Mesenchymal stem cell (in vitro differentiated cells and primary cell): ENCODE measurements around the gene RPAIN.

Experiments
- DNase-seq: peaks from one replicate; pipeline ENCODE4 v3.0.0-alpha.2; 2013
- H2AFZ ChIP-seq: one replicate; pipeline ENCODE4 v1.6.1; 2013; ENCODE audit warnings: low read depth, mild to moderate bottlenecking, control low read depth, inconsistent platforms, low read length, moderate library complexity
- H2AK5ac ChIP-seq: 2 replicates; pipeline ENCODE4 v1.6.1; 2013; ENCODE audit warnings: low read length, moderate library complexity, mild to moderate bottlenecking, inconsistent platforms; ENCODE audit not compliant: severe bottlenecking
- H2BK120ac ChIP-seq: one replicate; pipeline ENCODE4 v1.6.1; 2013; ENCODE audit warnings: low read depth, mild to moderate bottlenecking, inconsistent platforms, low read length, moderate library complexity
- H2BK12ac ChIP-seq, 2 experiments: one replicate each; pipeline ENCODE4 v1.6.1; 2013; ENCODE audit warnings: inconsistent platforms in 2 of 2, low read length in 2 of 2, mild to moderate bottlenecking in 2 of 2, moderate library complexity in 2 of 2, control low read depth in 1 of 2
- H2BK15ac ChIP-seq: one replicate; pipeline ENCODE4 v1.6.1; 2013; ENCODE audit warnings: mild to moderate bottlenecking, low read depth, inconsistent platforms; ENCODE audit not compliant: poor library complexity, severe bottlenecking
- H2BK5ac ChIP-seq: 2 replicates; pipeline ENCODE4 v1.6.1; 2013; ENCODE audit warnings: low read depth, mild to moderate bottlenecking, low read length, control low read depth, inconsistent platforms; ENCODE audit not compliant: poor library complexity, severe bottlenecking
- H3K14ac ChIP-seq, 2 experiments: one replicate each; pipeline ENCODE4 v1.6.1; 2013; ENCODE audit warnings: inconsistent platforms in 2 of 2, low read length in 2 of 2, control low read depth in 1 of 2, mild to moderate bottlenecking in 1 of 2, moderate library complexity in 1 of 2
- H3K18ac ChIP-seq, 2 experiments: one replicate each; pipeline ENCODE4 v1.6.1; 2013; ENCODE audit warnings: inconsistent platforms in 2 of 2, low read length in 2 of 2, control low read depth in 1 of 2, low read depth in 1 of 2, mild to moderate bottlenecking in 1 of 2
- H3K23ac ChIP-seq, 2 experiments: one replicate each; pipeline ENCODE4 v1.6.1; 2013; ENCODE audit warnings: inconsistent platforms in 2 of 2, low read length in 2 of 2, mild to moderate bottlenecking in 2 of 2, moderate library complexity in 2 of 2, control low read depth in 1 of 2
- H3K27ac ChIP-seq: 2 replicates; pipeline ENCODE4 v1.5.1; 2013; ENCODE audit warnings: mild to moderate bottlenecking, moderate library complexity, low read length, control low read depth, inconsistent platforms; ENCODE audit not compliant: poor library complexity, severe bottlenecking
- H3K27me3 ChIP-seq, 2 experiments: 2 replicates each; pipeline versions ENCODE4 v1.6.1 to v1.7.0; 2013; ENCODE audit warnings: low read length in 2 of 2, mild to moderate bottlenecking in 2 of 2, moderate library complexity in 2 of 2, control low read depth in 1 of 2, inconsistent platforms in 1 of 2; ENCODE audit not compliant: control insufficient read depth in 1 of 2, insufficient read depth in 1 of 2
- H3K36me3 ChIP-seq, 2 experiments: 2 replicates each; pipeline versions ENCODE4 v1.6.1 to v1.7.0; 2013; ENCODE audit warnings: low read length in 2 of 2, control low read depth in 1 of 2, inconsistent platforms in 1 of 2, low read depth in 1 of 2, mild to moderate bottlenecking in 1 of 2; ENCODE audit not compliant: insufficient read depth in 2 of 2, control insufficient read depth in 1 of 2
- H3K4ac ChIP-seq, 2 experiments: one replicate each; pipeline ENCODE4 v1.6.1; 2013; ENCODE audit warnings: inconsistent platforms in 2 of 2, low read length in 2 of 2, mild to moderate bottlenecking in 2 of 2, moderate library complexity in 2 of 2, control low read depth in 1 of 2, low read depth in 1 of 2
- H3K4me1 ChIP-seq: 2 replicates; pipeline ENCODE4 v1.6.1; 2013; ENCODE audit warnings: low read depth, low read length, control low read depth; ENCODE audit not compliant: control insufficient read depth, insufficient read depth
- H3K4me2 ChIP-seq: 2 replicates; pipeline ENCODE4 v1.6.1; 2013; ENCODE audit warnings: low read length, mild to moderate bottlenecking, inconsistent platforms; ENCODE audit not compliant: poor library complexity, severe bottlenecking
- H3K4me3 ChIP-seq, 2 experiments: 2 replicates each; pipeline versions ENCODE4 v1.5.1 to v1.7.0; 2013; ENCODE audit warnings: low read length in 2 of 2, mild to moderate bottlenecking in 2 of 2, control low read depth in 1 of 2, low read depth in 1 of 2; ENCODE audit not compliant: insufficient read depth in 1 of 2
- H3K79me1 ChIP-seq: replicated peaks from 2 replicates; pipeline ENCODE4 v1.6.1; 2013; ENCODE audit warnings: mild to moderate bottlenecking, control low read depth, low read length, inconsistent platforms; ENCODE audit not compliant: poor library complexity, severe bottlenecking
- H3K9ac ChIP-seq: 2 replicates; pipeline ENCODE4 v1.7.0; 2013; ENCODE audit warnings: mild to moderate bottlenecking, low read length, moderate library complexity
- H3K9me3 ChIP-seq: 2 replicates; pipeline ENCODE4 v1.7.0; 2013; ENCODE audit warnings: mild to moderate bottlenecking, low read length; ENCODE audit not compliant: control insufficient read depth
- H4K8ac ChIP-seq: one replicate; pipeline ENCODE4 v1.6.1; 2013; ENCODE audit warnings: inconsistent platforms, mild to moderate bottlenecking, low read length, moderate library complexity
- H4K91ac ChIP-seq: one replicate; pipeline ENCODE4 v1.6.1; 2013; ENCODE audit warnings: mild to moderate bottlenecking, low read length, inconsistent platforms
- WGBS: methylation state at CpG from one replicate; pipeline ENCODE4 v1.1.7; 2013; ENCODE audit warnings: mixed read lengths; 5-methylcytosine and 5-hydroxymethylcytosine counted together

RPAIN gene

DNA sequence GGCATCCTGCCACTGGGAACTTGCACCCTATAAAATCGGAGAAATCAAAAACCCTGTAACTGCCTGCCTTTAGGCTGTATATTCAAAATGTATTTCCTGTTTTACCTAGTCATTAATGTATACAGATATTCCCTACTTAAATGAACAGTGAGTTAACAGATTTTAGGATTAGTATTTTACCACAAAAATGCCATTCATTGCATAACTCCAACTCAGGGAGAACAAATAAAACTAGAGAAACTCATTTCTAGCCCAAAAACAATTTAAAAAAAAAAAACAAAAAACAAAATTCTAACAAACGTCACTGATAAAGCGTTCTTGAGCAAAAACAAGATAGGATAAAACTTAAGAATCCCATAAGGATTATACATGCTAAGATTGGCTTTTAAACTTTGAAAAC is 52.5 kb downstream of the RPAIN start:
- Histone ChIP-seq H2BK120ac (no peak overlapping the region), H3K9me3 (no peaks in the 10 kb centered on the region), H2BK15ac (no peak overlapping the region), H3K23ac (no peak overlapping the region), H3K4ac (no peak overlapping the region), H3K27me3 (no peaks in the 10 kb centered on the region), H3K18ac (no peak overlapping the region), H2AFZ (no peak overlapping the region), H3K4me2 (no peak overlapping the region), H3K4me1 (peaks cover 1% of the 10 kb centered on the region), H2BK5ac (no peak overlapping the region), H2AK5ac (no peak overlapping the region), H3K4me3 (no peak overlapping the region), H3K36me3 (peaks cover 11 to 60% of the 10 kb centered on the region in 2 experiments), H2BK12ac (no peak overlapping the region), H3K27ac (no peak overlapping the region), H3K9ac (no peak overlapping the region), H4K8ac (no peak overlapping the region), H3K79me1 (peaks cover 11% of the 10 kb centered on the region), H4K91ac (no peak overlapping the region), H3K14ac (no peak overlapping the region)
- 96% methylated on average over 2 of the region's 3 CpGs for WGBS
- DNase-seq: no peak

DNA sequence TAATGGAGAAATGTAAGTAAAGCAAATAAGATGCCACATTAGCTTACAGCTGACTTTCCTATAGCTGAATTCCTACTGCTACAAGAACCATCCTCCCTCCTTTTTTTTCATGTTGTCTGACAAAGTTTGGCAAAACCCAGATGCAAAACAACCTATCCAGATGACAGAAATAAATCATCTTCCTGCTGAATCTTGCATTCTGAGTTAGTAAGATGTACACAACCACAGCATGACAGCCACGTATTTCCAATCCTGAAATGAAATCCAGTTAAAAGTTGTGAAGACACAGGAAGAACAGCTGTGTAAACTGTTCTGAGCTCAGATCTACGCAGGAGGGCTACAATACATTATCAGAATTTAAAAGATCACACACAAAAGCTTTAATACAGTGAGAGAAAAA is 53.9 kb downstream of the RPAIN start:
- Histone ChIP-seq H3K14ac (no peak overlapping the region), H2BK5ac (no peak overlapping the region), H2BK15ac (no peak overlapping the region)

GRCh38 chr17:5478992-5479391 is 59.0 kb downstream of the RPAIN start:
- no peak overlapping the region for H3K4me3 ChIP-seq
- H3K36me3 ChIP-seq: peaks cover 30 to 96% of the 10 kb centered on the region in 2 experiments
- H2BK15ac ChIP-seq: no peak overlapping the region
- H2AK5ac ChIP-seq: no peak overlapping the region
- no peak for DNase-seq
- H2BK12ac ChIP-seq: no peak overlapping the region
- H3K27me3 ChIP-seq: no peaks in the 10 kb centered on the region
- peaks cover 6% of the 10 kb centered on the region for H3K9me3 ChIP-seq
- no peak overlapping the region for H3K18ac ChIP-seq
- no peak overlapping the region for H2BK5ac ChIP-seq
- no peak overlapping the region for H3K27ac ChIP-seq
- H3K4me1 ChIP-seq: no peaks in the 10 kb centered on the region
- no peak overlapping the region for H3K4ac ChIP-seq
- H3K79me1 ChIP-seq: peaks cover 35% of the 10 kb centered on the region
- no peak overlapping the region for H3K14ac ChIP-seq
- no peak overlapping the region for H2BK120ac ChIP-seq
- no peak overlapping the region for H3K4me2 ChIP-seq
- H4K8ac ChIP-seq: no peak overlapping the region
- 96% methylated on average over 4 of the region's 4 CpGs for WGBS
- H4K91ac ChIP-seq: no peak overlapping the region
- H2AFZ ChIP-seq: no peak overlapping the region
- H3K23ac ChIP-seq: no peak overlapping the region
- no peak overlapping the region for H3K9ac ChIP-seq

More for the DNA sequence above, 53.9 kb downstream of the RPAIN start:
- WGBS: 89% methylated on average over 1 of the region's 2 CpGs
- Histone ChIP-seq H2BK12ac (no peak overlapping the region), H4K91ac (no peak overlapping the region), H3K4me2 (no peak overlapping the region), H3K4me1 (peaks cover 1% of the 10 kb centered on the region), H3K4ac (no peak overlapping the region), H4K8ac (no peak overlapping the region), H2BK120ac (no peak overlapping the region), H3K79me1 (peaks cover 17% of the 10 kb centered on the region), H2AFZ (no peak overlapping the region), H3K18ac (no peak overlapping the region), H3K36me3 (peaks cover 19 to 74% of the 10 kb centered on the region in 2 experiments), H3K4me3 (no peak overlapping the region), H3K27ac (no peak overlapping the region), H2AK5ac (no peak overlapping the region), H3K27me3 (no peaks in the 10 kb centered on the region), H3K23ac (no peak overlapping the region), H3K9me3 (peaks cover 6% of the 10 kb centered on the region), H3K9ac (no peak overlapping the region)
- no peak for DNase-seq

GRCh38 chr17:5480962-5481361 is 61.0 kb downstream of the RPAIN start:
- Histone ChIP-seq H3K27me3 (no peaks in the 10 kb centered on the region), H3K9ac (no peak overlapping the region), H2BK120ac (no peak overlapping the region), H3K18ac (no peak overlapping the region), H2BK15ac (no peak overlapping the region), H3K4me3 (no peak overlapping the region), H3K79me1 (peaks cover 35% of the 10 kb centered on the region), H3K4me1 (no peaks in the 10 kb centered on the region), H3K4me2 (no peak overlapping the region), H2AK5ac (no peak overlapping the region), H2AFZ (no peak overlapping the region), H3K4ac (no peak overlapping the region), H3K14ac (no peak overlapping the region), H3K23ac (no peak overlapping the region), H4K91ac (no peak overlapping the region), H3K9me3 (peaks cover 6% of the 10 kb centered on the region), H2BK12ac (no peak overlapping the region), H3K36me3 (peaks cover 24 to 89% of the 10 kb centered on the region in 2 experiments), H3K27ac (no peak overlapping the region), H2BK5ac (no peak overlapping the region), H4K8ac (no peak overlapping the region)
- no peak for DNase-seq
- over 99% methylated on average over 6 of the region's 6 CpGs for WGBS
